GM21737 (cell line): ENCODE data around the gene EEPD1.

ENCODE experiments used
- ATAC-seq: cut with Tn5 transposase; IDR thresholded peaks from one replicate; pipeline ENCODE4 v1.9.1; 2021; ENCODE audit warnings: mild to moderate bottlenecking, moderate library complexity; ENCODE audit not compliant: unreplicated experiment

Gene EEPD1

GRCh38 chr7:36297364-36298009, 144.4 kb downstream of the EEPD1 start:
- ATAC-seq: no peak

- no peak for ATAC-seq
Measured at GRCh38 chr7:36298106-36298505, 145.1 kb downstream of the EEPD1 start.

GRCh38 chr7:36299223-36299774, 146.2 kb downstream of the EEPD1 start:
- ATAC-seq: no peak

- no peak for ATAC-seq
Measured at GRCh38 chr7:36299823-36300341, 146.8 kb downstream of the EEPD1 start.

- no peak for ATAC-seq
Measured at GRCh38 chr7:36300696-36301350, 147.8 kb downstream of the EEPD1 start.

GRCh38 chr7:36301914-36302771, 149.1 kb downstream of the EEPD1 start:
- no peak for ATAC-seq

- ATAC-seq: no peak
Measured at GRCh38 chr7:36303202-36304098, 150.4 kb downstream of the EEPD1 start.

- no peak for ATAC-seq
Measured at GRCh38 chr7:36304099-36304425, 151.0 kb downstream of the EEPD1 start.

GRCh38 chr7:36305226-36305625, 152.2 kb downstream of the EEPD1 start:
- ATAC-seq: no peak

- ATAC-seq: no peak
Measured at GRCh38 chr7:36305648-36306047, 152.6 kb downstream of the EEPD1 start.

- no peak for ATAC-seq
Measured at GRCh38 chr7:36306222-36306621, 153.2 kb downstream of the EEPD1 start.

GRCh38 chr7:36306722-36307121, 153.7 kb downstream of the EEPD1 start:
- no peak for ATAC-seq

- ATAC-seq: no peak
Measured at GRCh38 chr7:36308031-36308430, 155.0 kb downstream of the EEPD1 start.

- no peak for ATAC-seq
Measured at GRCh38 chr7:36309301-36309700, 156.2 kb downstream of the EEPD1 start.

GRCh38 chr7:36309716-36310115, 156.7 kb downstream of the EEPD1 start:
- ATAC-seq: no peak

- no peak for ATAC-seq
Measured at GRCh38 chr7:36310897-36311296, 157.8 kb downstream of the EEPD1 start.

GRCh38 chr7:36311539-36311938, 158.5 kb downstream of the EEPD1 start:
- no peak for ATAC-seq

- no peak for ATAC-seq
Measured at GRCh38 chr7:36312064-36312914, 159.2 kb downstream of the EEPD1 start.

- no peak for ATAC-seq
Measured at GRCh38 chr7:36312915-36313334, 159.9 kb downstream of the EEPD1 start.
